ENCODE results near the gene OR2B6.
"Not testable (repeated sequence)": the region's sequence is repeated elsewhere in the genome, so short reads cannot be mapped to it uniquely, and the experiment has no call there.

OR2B6 gene

GRCh38 chr6:27956941-27957340, at the start of gene OR2B6:
TSS of gene OR2B6 (plus strand) at chr6:27957241. CDS start at chr6:27957241, 0 bp downstream.
- H3K9ac ChIP-seq (ENCODE audit: low read length): no peak within 1 kb of the TSS
- no peaks in the 10 kb centered on the region for H3K9me3 ChIP-seq (ENCODE audit: control insufficient read depth, low read depth, low read length)
- H3K4me1 ChIP-seq (ENCODE audit: control insufficient read depth, low read depth, low read length): peaks cover 6% of the 10 kb centered on the region
- H3K27me3 ChIP-seq (ENCODE audit: control insufficient read depth, insufficient read depth, low read length): no peaks in the 10 kb centered on the region
- H3K36me3 ChIP-seq (ENCODE audit: control insufficient read depth, low read depth, low read length): no peaks in the 10 kb centered on the region
- H3K27ac ChIP-seq (ENCODE audit: low read length): no peak within 1 kb of the TSS
- no peak within 1 kb of the TSS for H3K4me3 ChIP-seq (ENCODE audit: low read length)

- H3K36me3 ChIP-seq (ENCODE audit: control insufficient read depth, low read depth, low read length): no peaks in the 10 kb centered on the region
- no peaks in the 10 kb centered on the region for H3K4me1 ChIP-seq (ENCODE audit: control insufficient read depth, low read depth, low read length)
- no peak overlapping the region for H3K27ac ChIP-seq (ENCODE audit: low read length)
- H3K9ac ChIP-seq (ENCODE audit: low read length): no peak overlapping the region
- H3K27me3 ChIP-seq (ENCODE audit: control insufficient read depth, insufficient read depth, low read length): no peaks in the 10 kb centered on the region
- no peaks in the 10 kb centered on the region for H3K9me3 ChIP-seq (ENCODE audit: control insufficient read depth, low read depth, low read length)
- H3K4me3 ChIP-seq (ENCODE audit: low read length): no peak overlapping the region
Measured at GRCh38 chr6:27908017-27908416, 49.0 kb upstream of the OR2B6 start.

DNA sequence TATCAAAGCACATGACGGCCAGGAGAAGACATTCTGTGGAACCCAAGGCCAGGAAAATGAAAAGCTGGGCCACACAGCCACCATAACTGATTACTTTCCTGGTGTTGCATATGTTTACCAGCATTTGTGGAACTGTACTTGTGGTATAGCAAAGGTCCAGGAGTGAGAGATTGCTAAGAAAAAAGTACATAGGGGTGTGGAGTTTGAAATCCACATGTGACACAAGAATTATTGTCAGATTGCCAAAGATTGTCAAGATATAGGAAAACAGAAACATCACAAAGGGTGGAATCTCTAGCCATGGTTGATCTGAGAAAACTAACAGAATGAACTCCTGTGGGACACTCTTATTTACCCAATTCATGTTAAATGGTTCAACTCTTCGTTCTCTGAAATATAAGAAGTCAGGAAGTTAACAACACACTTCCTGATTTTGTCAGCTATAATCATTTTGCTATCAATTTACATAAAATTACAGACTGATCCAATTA, 45.0 kb upstream of the OR2B6 start, which contains the start of gene OR2B2:
Gene OR2B2, minus strand, starts transcription at position 441 of the 491 bp plus-strand sequence. Its CDS starts 77 bp downstream, at position 364.
- Histone ChIP-seq H3K27me3 (ENCODE audit: control insufficient read depth, insufficient read depth, low read length) (no peaks in the 10 kb centered on the region), H3K27ac (ENCODE audit: low read length) (no peak within 1 kb of the TSS), H3K9ac (ENCODE audit: low read length) (no peak within 1 kb of the TSS), H3K9me3 (ENCODE audit: control insufficient read depth, low read depth, low read length) (no peaks in the 10 kb centered on the region), H3K36me3 (ENCODE audit: control insufficient read depth, low read depth, low read length) (no peaks in the 10 kb centered on the region), H3K4me1 (ENCODE audit: control insufficient read depth, low read depth, low read length) (peaks cover 3% of the 10 kb centered on the region), H3K4me3 (ENCODE audit: low read length) (no peak within 1 kb of the TSS)

DNA sequence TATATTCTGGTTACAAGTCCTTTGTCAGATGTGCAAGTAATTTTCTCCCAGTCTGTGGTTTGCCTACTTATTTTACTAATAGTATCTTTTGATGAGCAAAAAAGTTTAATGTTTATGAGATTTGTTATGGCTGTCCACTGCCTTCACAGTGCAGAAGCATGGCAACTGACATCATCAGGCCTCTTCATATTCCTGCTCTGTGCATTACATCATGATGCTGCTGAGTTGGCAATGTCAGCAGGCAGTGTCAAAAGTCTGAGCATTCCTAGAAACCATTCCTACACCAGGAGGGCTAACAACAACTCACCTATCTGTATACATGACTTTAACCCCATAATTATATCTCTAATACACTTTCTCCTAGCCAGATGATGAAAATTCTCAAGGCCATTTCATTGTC, 34.1 kb upstream of the OR2B6 start:
- H3K9me3 ChIP-seq (ENCODE audit: control insufficient read depth, low read depth, low read length): no peaks in the 10 kb centered on the region
- no peaks in the 10 kb centered on the region for H3K4me1 ChIP-seq (ENCODE audit: control insufficient read depth, low read depth, low read length)
- H3K4me3 ChIP-seq (ENCODE audit: low read length): no peak overlapping the region
- H3K9ac ChIP-seq (ENCODE audit: low read length): no peak overlapping the region
- H3K36me3 ChIP-seq (ENCODE audit: control insufficient read depth, low read depth, low read length): no peaks in the 10 kb centered on the region
- H3K27ac ChIP-seq (ENCODE audit: low read length): no peak overlapping the region
- H3K27me3 ChIP-seq (ENCODE audit: control insufficient read depth, insufficient read depth, low read length): no peaks in the 10 kb centered on the region

- H3K4me1 ChIP-seq (ENCODE audit: control insufficient read depth, low read depth, low read length): no peaks in the 10 kb centered on the region
- no peaks in the 10 kb centered on the region for H3K9me3 ChIP-seq (ENCODE audit: control insufficient read depth, low read depth, low read length)
- no peak overlapping the region for H3K27ac ChIP-seq (ENCODE audit: low read length)
- no peak overlapping the region for H3K9ac ChIP-seq (ENCODE audit: low read length)
- H3K4me3 ChIP-seq (ENCODE audit: low read length): no peak overlapping the region
- no peaks in the 10 kb centered on the region for H3K36me3 ChIP-seq (ENCODE audit: control insufficient read depth, low read depth, low read length)
- H3K27me3 ChIP-seq (ENCODE audit: control insufficient read depth, insufficient read depth, low read length): no peaks in the 10 kb centered on the region
Measured at GRCh38 chr6:27924179-27924578, 32.9 kb upstream of the OR2B6 start.

GRCh38 chr6:27928041-27928440, 29.0 kb upstream of the OR2B6 start:
- H3K4me1 ChIP-seq (ENCODE audit: control insufficient read depth, low read depth, low read length); H3K9me3 ChIP-seq (ENCODE audit: control insufficient read depth, low read depth, low read length); H3K36me3 ChIP-seq (ENCODE audit: control insufficient read depth, low read depth, low read length); H3K9ac ChIP-seq (ENCODE audit: low read length); H3K27me3 ChIP-seq (ENCODE audit: control insufficient read depth, insufficient read depth, low read length); H3K27ac ChIP-seq (ENCODE audit: low read length); H3K4me3 ChIP-seq (ENCODE audit: low read length): not testable (repeated sequence)

- H3K9ac ChIP-seq (ENCODE audit: low read length); H3K4me1 ChIP-seq (ENCODE audit: control insufficient read depth, low read depth, low read length); H3K36me3 ChIP-seq (ENCODE audit: control insufficient read depth, low read depth, low read length); H3K27ac ChIP-seq (ENCODE audit: low read length); H3K4me3 ChIP-seq (ENCODE audit: low read length); H3K9me3 ChIP-seq (ENCODE audit: control insufficient read depth, low read depth, low read length); H3K27me3 ChIP-seq (ENCODE audit: control insufficient read depth, insufficient read depth, low read length): not testable (repeated sequence)
Measured at GRCh38 chr6:27929930-27930329, 27.1 kb upstream of the OR2B6 start.

DNA sequence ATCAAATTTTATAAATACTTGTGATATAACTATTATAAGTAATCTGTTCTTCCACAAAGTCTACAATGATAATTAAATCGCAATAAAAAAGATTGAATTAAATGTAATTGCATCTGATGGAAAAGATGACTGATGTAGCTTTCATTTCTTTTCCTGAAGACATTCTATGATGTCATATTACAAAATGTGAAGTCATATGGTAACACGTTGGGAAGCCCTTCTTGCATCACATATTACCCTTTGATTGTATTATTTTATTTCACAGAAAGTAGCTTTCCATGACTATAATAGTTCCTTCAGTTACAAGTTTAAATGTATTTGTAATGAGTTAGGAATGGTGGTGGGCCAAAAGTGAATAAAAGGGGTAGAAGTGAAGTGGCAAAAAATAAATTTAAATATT, 25.8 kb upstream of the OR2B6 start:
- no peaks in the 10 kb centered on the region for H3K27me3 ChIP-seq (ENCODE audit: control insufficient read depth, insufficient read depth, low read length)
- no peak overlapping the region for H3K4me3 ChIP-seq (ENCODE audit: low read length)
- no peak overlapping the region for H3K9ac ChIP-seq (ENCODE audit: low read length)
- no peaks in the 10 kb centered on the region for H3K9me3 ChIP-seq (ENCODE audit: control insufficient read depth, low read depth, low read length)
- H3K4me1 ChIP-seq (ENCODE audit: control insufficient read depth, low read depth, low read length): no peaks in the 10 kb centered on the region
- H3K36me3 ChIP-seq (ENCODE audit: control insufficient read depth, low read depth, low read length): no peaks in the 10 kb centered on the region
- H3K27ac ChIP-seq (ENCODE audit: low read length): no peak overlapping the region

- no peaks in the 10 kb centered on the region for H3K9me3 ChIP-seq (ENCODE audit: control insufficient read depth, low read depth, low read length)
- H3K27me3 ChIP-seq (ENCODE audit: control insufficient read depth, insufficient read depth, low read length): no peaks in the 10 kb centered on the region
- no peak overlapping the region for H3K27ac ChIP-seq (ENCODE audit: low read length)
- H3K36me3 ChIP-seq (ENCODE audit: control insufficient read depth, low read depth, low read length): no peaks in the 10 kb centered on the region
- no peak overlapping the region for H3K4me3 ChIP-seq (ENCODE audit: low read length)
- H3K4me1 ChIP-seq (ENCODE audit: control insufficient read depth, low read depth, low read length): no peaks in the 10 kb centered on the region
- H3K9ac ChIP-seq (ENCODE audit: low read length): no peak overlapping the region
Measured at GRCh38 chr6:27940766-27941165, 16.3 kb upstream of the OR2B6 start.

DNA sequence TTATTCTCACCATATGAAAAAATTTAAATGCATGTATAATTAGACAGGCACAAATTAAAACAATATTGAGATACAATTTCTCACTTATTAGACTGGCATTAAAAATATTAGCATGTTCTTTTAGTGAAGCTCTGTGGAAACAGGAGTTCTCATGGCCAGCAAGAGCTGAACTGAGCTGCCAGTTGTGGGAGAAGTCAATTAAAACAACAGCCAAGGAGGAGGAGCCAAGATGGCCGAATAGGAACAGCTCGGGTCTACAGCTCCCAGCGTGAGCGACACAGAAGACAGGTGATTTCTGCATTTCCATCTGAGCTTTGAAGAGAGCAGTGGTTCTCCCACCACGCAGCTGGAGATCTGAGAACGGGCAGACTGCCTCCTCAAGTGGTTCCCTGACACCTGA, 14.0 kb upstream of the OR2B6 start:
- H3K27ac ChIP-seq (ENCODE audit: low read length); H3K4me3 ChIP-seq (ENCODE audit: low read length); H3K9me3 ChIP-seq (ENCODE audit: control insufficient read depth, low read depth, low read length); H3K4me1 ChIP-seq (ENCODE audit: control insufficient read depth, low read depth, low read length); H3K9ac ChIP-seq (ENCODE audit: low read length); H3K36me3 ChIP-seq (ENCODE audit: control insufficient read depth, low read depth, low read length); H3K27me3 ChIP-seq (ENCODE audit: control insufficient read depth, insufficient read depth, low read length): not testable (repeated sequence)

DNA sequence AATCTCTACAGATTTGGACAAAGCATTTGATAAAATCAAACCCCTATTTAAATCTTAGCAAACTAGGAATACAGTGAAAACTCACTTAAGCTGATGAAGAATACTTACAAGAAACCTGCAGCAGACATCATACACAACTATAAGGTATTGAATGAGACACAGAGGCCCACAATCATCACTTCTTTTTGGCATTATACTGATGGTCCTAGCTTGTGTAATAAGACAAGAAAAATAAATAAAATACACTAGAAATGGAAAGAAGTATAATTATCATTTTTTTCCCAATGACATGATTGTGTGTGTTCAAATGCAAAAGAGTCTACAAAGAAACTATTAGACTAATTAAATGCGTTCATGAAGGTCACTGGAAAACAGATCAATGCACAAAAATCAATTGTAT, 8.8 kb upstream of the OR2B6 start:
- Histone ChIP-seq H3K36me3 (ENCODE audit: control insufficient read depth, low read depth, low read length) (no peaks in the 10 kb centered on the region), H3K9me3 (ENCODE audit: control insufficient read depth, low read depth, low read length) (no peaks in the 10 kb centered on the region), H3K27ac (ENCODE audit: low read length) (no peak overlapping the region), H3K4me1 (ENCODE audit: control insufficient read depth, low read depth, low read length) (no peaks in the 10 kb centered on the region), H3K9ac (ENCODE audit: low read length) (no peak overlapping the region), H3K27me3 (ENCODE audit: control insufficient read depth, insufficient read depth, low read length) (no peaks in the 10 kb centered on the region), H3K4me3 (ENCODE audit: low read length) (no peak overlapping the region)

- H3K27me3 ChIP-seq (ENCODE audit: control insufficient read depth, insufficient read depth, low read length): no peaks in the 10 kb centered on the region
- no peak overlapping the region for H3K4me3 ChIP-seq (ENCODE audit: low read length)
- H3K36me3 ChIP-seq (ENCODE audit: control insufficient read depth, low read depth, low read length): no peaks in the 10 kb centered on the region
- no peaks in the 10 kb centered on the region for H3K4me1 ChIP-seq (ENCODE audit: control insufficient read depth, low read depth, low read length)
- no peaks in the 10 kb centered on the region for H3K9me3 ChIP-seq (ENCODE audit: control insufficient read depth, low read depth, low read length)
- H3K27ac ChIP-seq (ENCODE audit: low read length): no peak overlapping the region
- no peak overlapping the region for H3K9ac ChIP-seq (ENCODE audit: low read length)
Measured at GRCh38 chr6:27951040-27951439, 6.0 kb upstream of the OR2B6 start.

All from iPS-18a (cell line).